Smooth muscle cell (in vitro differentiated cells): ENCODE results near the gene APH1B. TPM values are rescaled to one million over a fixed set of nuclear protein-coding genes. Genes with fewer than 3 reads are reported as not detected.

Experiments
- DNase-seq: peaks from one replicate; lab custom pipeline; 2025; ENCODE audit not compliant: unreplicated experiment; lab: John Stamatoyannopoulos, UW
- H2AFZ ChIP-seq: fragments of 200-600 bp; sonication (generic); 2 replicates; pipeline ENCODE4 v1.6.0; 2016; ENCODE audit warnings: antibody characterized with exemption, low read depth, mild to moderate bottlenecking
- H3F3A ChIP-seq: fragments of 200-600 bp; sonication (generic); 2 replicates; pipeline ENCODE4 v1.6.0; 2017; ENCODE audit warnings: antibody characterized with exemption, low read depth
- H3K27ac ChIP-seq: fragments of 200-600 bp; sonication (generic); 2 replicates; pipeline ENCODE4 v1.5.1; 2016; ENCODE audit warnings: low read depth, mild to moderate bottlenecking
- H3K27me3 ChIP-seq: fragments of 200-600 bp; sonication (generic); 2 replicates; pipeline ENCODE4 v1.6.1; 2016; ENCODE audit warnings: low read depth, mild to moderate bottlenecking
- H3K36me3 ChIP-seq: fragments of 200-600 bp; sonication (generic); 2 replicates; pipeline ENCODE4 v1.5.1; 2016; ENCODE audit warnings: low read depth
- H3K4me1 ChIP-seq: fragments of 200-600 bp; sonication (generic); 2 replicates; pipeline ENCODE4 v1.5.1; 2016; ENCODE audit warnings: low read depth
- H3K4me2 ChIP-seq: fragments of 200-600 bp; sonication (generic); 2 replicates; pipeline ENCODE4 v1.6.0; 2016; ENCODE audit warnings: mild to moderate bottlenecking
- H3K4me3 ChIP-seq: fragments of 200-600 bp; sonication (generic); 2 replicates; pipeline ENCODE4 v1.5.1; 2016; ENCODE audit warnings: mild to moderate bottlenecking
- H3K79me2 ChIP-seq: fragments of 200-600 bp; sonication (generic); 2 replicates; pipeline ENCODE4 v1.6.0; 2016; ENCODE audit warnings: low read depth, mild to moderate bottlenecking
- H3K9ac ChIP-seq: fragments of 200-600 bp; sonication (generic); 2 replicates; pipeline ENCODE4 v1.6.0; 2016; ENCODE audit warnings: low read depth
- H3K9me3 ChIP-seq: fragments of 200-600 bp; sonication (generic); replicated peaks from 2 replicates; pipeline ENCODE4 v1.5.1; 2016; ENCODE audit warnings: low read depth
- H4K20me1 ChIP-seq: fragments of 200-600 bp; sonication (generic); 2 replicates; pipeline ENCODE4 v1.6.0; 2016; ENCODE audit warnings: low read depth
- WGBS: methylation state at CpG from one replicate; pipeline ENCODE4 v1.1.7; 2016; ENCODE audit warnings: low lambda C conversion rate; 5-methylcytosine and 5-hydroxymethylcytosine counted together
- polyA plus RNA-seq: library from polyadenylated mRNA; unstranded; fragments of >200 nt; fragmentation: Nextera tagmentation; extraction: Ambion mirVana; gene quantifications from 2 replicates; pipeline ENCODE4 v1.2.1, GENCODE V29; 2016
- total RNA-seq: library from RNA; depleted of rRNA; stranded (reverse); fragments of >200 nt; gene quantifications from 2 replicates; pipeline ENCODE4 v1.2.3, GENCODE V29; 2014
- TF ChIP-seq, protein P1 (sequence below): fragments of 200-600 bp; sonication (generic); IDR thresholded peaks from 2 replicates; pipeline ENCODE4 v1.5.1; 2017; ENCODE audit warnings: borderline replicate concordance, mild to moderate bottlenecking, antibody characterized with exemption; ENCODE audit not compliant: insufficient read depth, poor library complexity, severe bottlenecking

The APH1B gene
- total and polyA plus RNA-seq, 2 experiments from 2014 or later: 14.3 to 15.5 TPM

GRCh38 chr15:63283126-63283525 lies 5.7 kb downstream of the APH1B start:
- Histone ChIP-seq H3K79me2 (no peaks in the 10 kb centered on the region), H3K4me1 (no peaks in the 10 kb centered on the region), H2AFZ (no peak overlapping the region), H3K36me3 (no peaks in the 10 kb centered on the region), H4K20me1 (no peaks in the 10 kb centered on the region), H3K27ac (no peak overlapping the region), H3F3A (peaks cover 5% of the 10 kb centered on the region), H3K4me3 (no peak overlapping the region), H3K27me3 (no peaks in the 10 kb centered on the region), H3K9ac (no peak overlapping the region), H3K4me2 (no peak overlapping the region), H3K9me3 (no peaks in the 10 kb centered on the region)
- TF ChIP-seq, protein P1, sequence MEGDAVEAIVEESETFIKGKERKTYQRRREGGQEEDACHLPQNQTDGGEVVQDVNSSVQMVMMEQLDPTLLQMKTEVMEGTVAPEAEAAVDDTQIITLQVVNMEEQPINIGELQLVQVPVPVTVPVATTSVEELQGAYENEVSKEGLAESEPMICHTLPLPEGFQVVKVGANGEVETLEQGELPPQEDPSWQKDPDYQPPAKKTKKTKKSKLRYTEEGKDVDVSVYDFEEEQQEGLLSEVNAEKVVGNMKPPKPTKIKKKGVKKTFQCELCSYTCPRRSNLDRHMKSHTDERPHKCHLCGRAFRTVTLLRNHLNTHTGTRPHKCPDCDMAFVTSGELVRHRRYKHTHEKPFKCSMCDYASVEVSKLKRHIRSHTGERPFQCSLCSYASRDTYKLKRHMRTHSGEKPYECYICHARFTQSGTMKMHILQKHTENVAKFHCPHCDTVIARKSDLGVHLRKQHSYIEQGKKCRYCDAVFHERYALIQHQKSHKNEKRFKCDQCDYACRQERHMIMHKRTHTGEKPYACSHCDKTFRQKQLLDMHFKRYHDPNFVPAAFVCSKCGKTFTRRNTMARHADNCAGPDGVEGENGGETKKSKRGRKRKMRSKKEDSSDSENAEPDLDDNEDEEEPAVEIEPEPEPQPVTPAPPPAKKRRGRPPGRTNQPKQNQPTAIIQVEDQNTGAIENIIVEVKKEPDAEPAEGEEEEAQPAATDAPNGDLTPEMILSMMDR: no peak
- WGBS: 89% methylated on average over 9 of the region's 9 CpGs
- DNase-seq: no peak

GRCh38 chr15:63284335-63284734 lies 6.9 kb downstream of the APH1B start:
- H3F3A ChIP-seq: peaks cover 5% of the 10 kb centered on the region
- no peaks in the 10 kb centered on the region for H3K4me1 ChIP-seq
- no peaks in the 10 kb centered on the region for H3K9me3 ChIP-seq
- H2AFZ ChIP-seq: no peak overlapping the region
- no peaks in the 10 kb centered on the region for H3K36me3 ChIP-seq
- no peaks in the 10 kb centered on the region for H3K79me2 ChIP-seq
- H3K27me3 ChIP-seq: no peaks in the 10 kb centered on the region
- H3K4me2 ChIP-seq: no peak overlapping the region
- no peak overlapping the region for H3K27ac ChIP-seq
- no peak for DNase-seq
- H3K4me3 ChIP-seq: no peak overlapping the region
- H4K20me1 ChIP-seq: no peaks in the 10 kb centered on the region
- WGBS: 97% methylated on average over 6 of the region's 6 CpGs
- TF ChIP-seq, protein P1: no peak
- no peak overlapping the region for H3K9ac ChIP-seq

DNA sequence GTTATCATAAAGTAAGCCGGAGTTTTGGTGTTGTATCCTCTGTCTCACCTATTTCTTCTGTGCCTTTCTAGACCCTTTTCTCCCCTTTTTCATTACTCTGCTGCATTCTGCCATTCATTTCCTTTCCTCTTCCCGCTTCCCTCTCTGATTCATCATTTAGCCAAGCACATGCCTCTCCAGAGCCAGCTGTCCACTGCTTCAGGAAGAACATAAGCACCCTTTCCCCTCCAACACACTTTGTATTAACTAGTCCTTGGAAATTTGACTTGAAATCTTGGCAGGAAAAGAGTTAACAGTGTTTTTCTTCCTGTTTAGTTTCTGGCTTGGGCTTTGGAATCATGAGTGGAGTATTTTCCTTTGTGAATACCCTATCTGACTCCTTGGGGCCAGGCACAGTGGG lies 9.7 kb downstream of the APH1B start:
- TF ChIP-seq, protein P1: no peak
- 72% methylated on average over 2 of the region's 2 CpGs for WGBS
- no peak for DNase-seq

GRCh38 chr15:63288342-63288741 lies 10.9 kb downstream of the APH1B start:
- WGBS: 73% methylated on average over 1 of the region's 1 CpG
- Histone ChIP-seq H3K36me3 (no peaks in the 10 kb centered on the region), H3K27ac (no peak overlapping the region), H3K27me3 (no peaks in the 10 kb centered on the region), H3K4me2 (no peak overlapping the region), H3K9ac (no peak overlapping the region), H3K79me2 (no peaks in the 10 kb centered on the region), H3K9me3 (no peaks in the 10 kb centered on the region), H2AFZ (no peak overlapping the region), H3K4me3 (no peak overlapping the region), H3F3A (peaks cover 8% of the 10 kb centered on the region), H4K20me1 (no peaks in the 10 kb centered on the region), H3K4me1 (peaks cover 9% of the 10 kb centered on the region)
- TF ChIP-seq, protein P1: no peak
- DNase-seq: no peak

More for the DNA sequence above, 9.7 kb downstream of the APH1B start:
- no peaks in the 10 kb centered on the region for H4K20me1 ChIP-seq
- H3K4me1 ChIP-seq: peaks cover 9% of the 10 kb centered on the region
- H3K4me3 ChIP-seq: no peak overlapping the region
- no peaks in the 10 kb centered on the region for H3K79me2 ChIP-seq
- peaks cover 8% of the 10 kb centered on the region for H3F3A ChIP-seq
- no peaks in the 10 kb centered on the region for H3K9me3 ChIP-seq
- H3K36me3 ChIP-seq: no peaks in the 10 kb centered on the region
- no peak overlapping the region for H2AFZ ChIP-seq
- H3K4me2 ChIP-seq: no peak overlapping the region
- no peaks in the 10 kb centered on the region for H3K27me3 ChIP-seq
- no peak overlapping the region for H3K27ac ChIP-seq
- no peak overlapping the region for H3K9ac ChIP-seq
